ENCODE results near the gene RASL10A.

DNA sequence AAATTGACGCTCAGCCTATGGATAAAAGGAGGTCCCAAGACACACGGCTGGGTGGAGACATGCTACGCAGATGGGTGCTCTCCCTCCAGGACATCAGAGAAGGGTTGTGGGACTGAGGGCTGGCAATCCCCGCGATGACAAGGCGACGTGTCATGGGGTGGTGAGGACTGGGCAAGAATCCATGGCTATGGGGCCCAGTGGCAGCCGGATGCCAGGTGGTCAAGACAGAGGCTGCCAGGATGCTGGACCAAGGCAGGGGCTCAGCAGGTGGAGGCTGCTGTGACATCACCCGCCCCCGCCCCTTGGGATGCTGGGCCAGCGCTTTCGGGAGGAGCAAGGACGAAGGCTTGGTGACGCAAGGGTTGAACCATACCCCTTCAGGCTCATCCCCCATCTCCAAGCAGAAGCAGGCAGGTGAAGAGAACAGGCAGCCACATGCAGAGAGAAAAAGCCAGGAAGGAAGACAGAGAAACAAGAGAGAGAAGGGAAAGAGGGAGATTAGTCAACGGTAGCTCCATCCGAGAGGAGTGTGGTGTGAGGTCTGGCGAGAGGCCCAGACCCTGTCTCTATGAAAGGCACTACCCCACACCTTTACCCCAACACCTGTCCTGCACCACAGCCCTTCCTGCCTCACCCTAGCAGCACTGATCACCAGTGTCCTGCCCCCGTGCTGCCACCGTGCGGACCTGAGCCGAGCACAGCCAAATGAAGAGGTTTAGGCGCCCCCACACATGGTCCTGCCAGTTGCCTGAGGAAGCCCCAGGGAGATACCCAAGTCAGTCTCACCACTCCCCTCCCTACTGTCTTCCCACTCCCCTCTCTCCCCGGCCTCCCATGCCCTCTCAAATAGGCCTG is 24.1 kb upstream of the RASL10A start:
- no peak for TF ChIP-seq POLR2AphosphoS5 (IDR thresholded peaks at IDR 0.05; ENCODE audit: low read depth, low read length)
- no peak for TF ChIP-seq REST (IDR thresholded peaks at IDR 0.05; ENCODE audit: insufficient read depth in 1 of 2, low read depth in 2 of 2, low read length in 2 of 2)
- no peak for TF ChIP-seq FOXP2 (optimal IDR thresholded peaks at IDR 0.05; ENCODE audit: borderline replicate concordance, extremely low read depth, extremely low read length, insufficient read depth)
- TF ChIP-seq TAF1 (IDR thresholded peaks at IDR 0.05; ENCODE audit: borderline replicate concordance, insufficient read depth, low read length): no peak
- TF ChIP-seq SIN3A (IDR thresholded peaks at IDR 0.05; ENCODE audit: borderline replicate concordance, insufficient read depth, low read length): no peak

Measured in PFSK-1 (cell line).